ENCODE measurements around the gene BOD1.

Gene BOD1

DNA sequence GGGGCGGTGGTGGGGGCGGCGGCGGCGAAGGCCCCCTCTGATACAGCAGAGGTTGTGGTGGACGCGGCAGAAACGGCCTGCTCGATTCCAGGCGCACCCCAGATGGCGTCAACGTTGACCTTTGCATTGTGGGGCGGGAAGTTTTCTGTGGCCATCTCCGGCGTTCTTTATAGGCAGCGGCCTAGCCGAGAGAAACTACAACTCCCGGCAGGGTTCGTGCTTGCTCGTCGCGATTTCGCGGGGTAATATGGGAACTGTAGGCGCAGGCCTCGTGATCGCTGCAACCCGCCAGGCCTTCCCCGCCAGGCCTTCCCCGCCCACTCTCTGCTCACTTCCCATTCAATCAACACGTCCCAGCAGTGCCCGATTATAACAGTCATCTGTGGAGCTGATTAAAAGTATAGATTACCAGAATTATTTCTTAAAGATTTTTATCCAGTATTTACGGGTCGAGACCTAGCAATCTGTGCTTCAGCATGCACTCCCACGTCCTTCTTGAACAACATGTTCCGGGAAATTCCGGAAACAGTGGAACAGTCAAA is at the start of gene BOD1:
BOD1 (minus strand) TSS at position 74 of the 542 bp plus-strand sequence. CDS start 214 bp downstream, outside the sequence.
- DNase-seq (ENCODE audit: low spot score): peak; percentile 98

DNA sequence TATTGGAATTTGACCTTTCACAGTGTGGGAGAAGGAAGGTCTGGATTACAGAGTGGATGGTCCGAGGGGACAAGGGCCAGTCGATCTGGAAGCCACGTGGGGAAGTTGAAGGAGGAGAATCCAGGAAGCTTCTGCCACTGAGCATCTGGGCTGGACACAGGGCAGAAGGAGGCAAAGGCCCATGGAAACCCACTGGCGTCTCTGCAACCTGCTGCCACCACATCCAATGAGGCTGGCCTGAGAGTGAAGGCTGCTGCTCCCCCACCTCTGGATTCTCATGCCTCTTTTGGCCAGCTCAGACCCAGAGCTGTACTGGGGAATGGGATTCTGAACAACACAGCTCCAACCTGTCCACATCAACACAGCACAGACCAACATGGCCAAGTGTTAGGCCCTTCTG is 48.9 kb upstream of the BOD1 start:
- no peak for DNase-seq (ENCODE audit: low spot score)

DNA sequence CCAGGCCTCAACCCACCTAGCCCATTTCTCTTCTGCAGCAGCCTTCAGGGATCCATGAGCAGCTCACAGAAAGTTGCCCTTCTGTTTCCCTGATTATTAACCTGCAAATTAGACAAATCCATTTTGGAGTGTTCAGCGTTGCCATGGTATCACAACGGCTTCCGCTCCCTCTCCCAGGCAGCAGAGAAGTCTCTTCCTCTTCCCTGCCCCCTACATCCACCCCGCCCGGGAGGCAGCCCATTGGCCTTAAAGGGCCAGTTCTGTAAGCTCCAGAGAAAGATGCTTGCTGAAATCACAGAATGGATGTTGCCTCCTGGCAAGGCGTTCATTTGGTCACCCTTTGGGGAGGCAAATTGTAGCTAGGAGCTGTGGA is 47.7 kb upstream of the BOD1 start:
- DNase-seq (ENCODE audit: low spot score): peak; percentile 32

DNA sequence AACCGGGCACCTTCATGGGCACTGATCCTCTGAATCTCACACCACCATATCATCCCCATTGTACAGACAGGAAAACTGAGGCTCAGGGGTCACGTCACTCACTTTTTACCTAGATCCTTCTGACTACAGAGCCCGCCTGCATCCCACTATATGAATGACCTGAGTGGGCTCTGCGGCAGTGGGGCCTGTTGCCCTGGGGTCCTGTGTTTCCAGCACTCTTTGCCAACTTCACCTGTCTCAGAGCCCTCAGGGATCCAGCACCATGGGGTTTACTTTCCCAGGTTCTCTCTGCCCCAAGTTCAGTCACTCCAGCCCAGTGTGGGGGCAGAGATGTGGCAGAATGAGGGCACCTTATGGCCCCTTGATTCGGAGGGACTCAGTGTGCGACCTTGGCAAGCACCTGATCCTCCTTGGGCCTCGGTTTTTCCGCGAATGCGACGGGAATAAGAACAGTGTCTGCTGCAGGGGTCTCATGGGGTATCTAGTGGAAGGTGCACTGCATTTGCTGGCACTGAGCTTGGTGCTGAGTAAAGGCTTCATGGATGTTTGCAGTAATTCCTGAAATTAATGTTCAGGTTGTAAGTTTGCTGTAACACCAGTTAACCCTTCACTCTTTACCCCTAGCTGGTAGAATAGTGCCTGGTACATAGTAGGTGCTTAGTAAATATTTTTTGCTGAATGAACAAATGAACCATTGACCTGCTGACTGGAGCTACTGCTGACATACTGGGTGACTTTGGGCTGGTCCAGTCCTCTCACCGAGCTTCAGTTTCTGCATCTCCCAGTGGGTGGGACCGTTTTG is 47.1 kb upstream of the BOD1 start:
- DNase-seq (ENCODE audit: low spot score): no peak

DNA sequence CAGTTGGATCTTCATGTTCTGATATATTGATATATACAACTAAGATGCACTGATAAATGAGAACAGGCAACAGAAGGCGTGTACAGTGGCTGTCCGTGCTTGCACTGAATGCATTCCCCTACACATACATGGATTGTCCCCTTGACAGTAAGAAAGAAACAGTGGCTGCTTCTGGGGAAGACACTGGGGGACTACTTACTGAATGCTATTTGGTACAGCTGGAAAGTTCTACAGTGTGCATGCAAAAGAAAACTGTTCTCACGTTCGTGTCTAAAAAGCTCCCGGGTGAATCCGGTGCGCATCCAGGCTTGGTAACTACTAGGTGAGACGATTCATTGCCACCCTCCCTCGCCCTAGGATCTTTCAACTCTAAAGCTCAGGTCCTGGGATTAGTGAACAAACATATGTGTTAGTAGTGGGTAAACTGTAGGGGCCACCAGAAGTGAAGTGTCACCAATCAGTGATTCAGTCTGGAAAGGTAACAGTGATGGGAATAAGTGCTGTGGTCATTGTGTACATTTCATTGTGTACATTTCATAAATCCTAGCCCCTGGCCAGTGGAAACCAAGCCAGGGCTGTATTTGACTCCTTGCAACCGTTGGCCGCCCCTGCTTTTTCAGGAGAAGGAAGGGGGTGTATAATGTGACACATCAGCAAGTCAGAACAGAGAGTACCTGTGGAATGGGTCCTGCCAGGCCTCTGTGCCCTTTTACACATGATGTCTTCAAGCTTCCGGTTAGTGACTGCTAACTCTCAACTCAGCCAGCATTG is 46.3 kb upstream of the BOD1 start:
- no peak for DNase-seq (ENCODE audit: low spot score)

DNA sequence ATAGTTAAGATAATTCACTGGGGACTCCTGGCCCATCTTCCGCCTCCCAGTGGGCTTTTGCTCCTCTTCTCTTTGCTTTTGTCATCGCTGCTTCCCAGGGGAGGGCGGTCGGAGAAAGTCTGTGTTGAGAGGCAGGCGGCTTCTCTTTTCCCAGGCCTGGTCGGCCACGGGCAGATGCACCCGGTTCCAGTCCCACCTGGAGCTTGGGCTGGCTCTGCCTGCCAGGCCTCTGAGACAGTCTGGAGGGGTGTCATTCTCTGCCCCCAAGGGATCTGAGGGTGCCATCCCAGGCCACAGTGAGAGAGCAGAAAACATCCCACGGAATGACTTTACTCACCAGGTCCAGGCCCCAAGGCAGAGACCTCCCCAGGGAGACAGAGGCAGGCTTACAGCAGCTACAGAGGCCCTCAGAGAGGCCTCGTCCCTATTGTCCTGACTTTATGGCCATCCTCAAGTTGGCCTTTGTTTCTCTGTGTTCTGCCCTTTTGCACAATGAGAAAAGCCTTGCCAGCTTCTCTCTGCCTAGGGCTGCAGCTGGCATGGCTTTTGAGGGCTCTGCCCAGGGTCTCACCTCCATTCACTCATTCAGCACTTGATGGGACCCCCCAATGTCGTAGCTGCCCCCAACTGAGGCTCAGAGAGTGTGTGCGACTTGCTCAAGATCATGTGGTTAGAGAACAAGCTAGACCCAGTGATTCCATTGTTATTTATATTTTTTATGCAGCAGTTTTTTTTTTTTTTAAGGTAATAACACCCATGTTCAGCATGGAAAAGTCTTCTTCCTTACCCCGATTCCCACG is 44.2 kb upstream of the BOD1 start:
- DNase-seq (ENCODE audit: low spot score): peak; percentile 31

DNA sequence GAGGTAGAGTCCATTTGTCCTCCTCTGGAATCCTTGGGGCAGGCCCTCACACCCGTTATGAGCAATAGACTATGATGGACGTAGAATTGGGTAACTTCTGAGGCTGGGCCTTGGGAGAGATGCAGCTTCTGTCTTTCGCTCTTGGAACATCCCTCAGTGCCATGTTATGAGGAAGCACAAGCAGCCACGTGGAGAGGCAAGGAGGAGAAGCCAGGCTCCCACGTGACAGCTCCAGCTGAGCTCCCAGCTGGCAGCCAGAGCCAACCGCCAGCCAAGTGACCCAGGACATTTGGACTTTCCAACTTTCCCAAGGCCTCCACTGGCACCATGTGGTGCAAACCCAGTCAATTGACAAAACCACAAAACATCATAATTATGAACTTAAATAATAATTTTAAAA is 43.0 kb upstream of the BOD1 start:
- DNase-seq (ENCODE audit: low spot score): no peak

DNA sequence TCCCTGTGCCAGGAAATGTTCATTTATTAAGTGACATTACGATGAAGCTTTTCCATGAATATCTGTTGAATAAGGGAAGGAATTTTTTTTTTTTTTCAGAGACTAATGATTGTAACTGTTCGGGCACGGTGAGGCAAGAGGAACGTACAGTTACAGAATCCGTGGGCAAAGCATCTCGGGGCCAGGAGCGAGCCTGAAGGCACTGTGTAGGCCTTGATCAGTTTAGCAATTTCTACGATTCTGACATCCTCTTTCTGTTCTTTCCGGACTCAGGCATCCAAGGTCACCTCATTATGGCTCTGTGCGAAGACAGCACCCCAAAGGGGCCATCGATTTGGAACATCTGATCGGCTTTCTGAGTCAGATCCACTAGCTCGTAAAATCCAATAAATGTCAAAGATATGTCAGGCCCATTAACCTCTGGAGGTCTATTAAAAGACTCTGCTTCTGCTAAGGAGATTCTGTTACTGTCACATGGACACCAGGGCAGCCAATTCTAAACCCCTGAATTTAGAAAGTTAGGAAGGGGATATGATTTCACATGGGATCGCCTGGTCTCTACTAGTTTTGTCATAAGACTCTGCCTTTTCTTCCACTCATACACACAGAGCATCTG is 41.4 kb upstream of the BOD1 start:
- DNase-seq (ENCODE audit: low spot score): no peak

DNA sequence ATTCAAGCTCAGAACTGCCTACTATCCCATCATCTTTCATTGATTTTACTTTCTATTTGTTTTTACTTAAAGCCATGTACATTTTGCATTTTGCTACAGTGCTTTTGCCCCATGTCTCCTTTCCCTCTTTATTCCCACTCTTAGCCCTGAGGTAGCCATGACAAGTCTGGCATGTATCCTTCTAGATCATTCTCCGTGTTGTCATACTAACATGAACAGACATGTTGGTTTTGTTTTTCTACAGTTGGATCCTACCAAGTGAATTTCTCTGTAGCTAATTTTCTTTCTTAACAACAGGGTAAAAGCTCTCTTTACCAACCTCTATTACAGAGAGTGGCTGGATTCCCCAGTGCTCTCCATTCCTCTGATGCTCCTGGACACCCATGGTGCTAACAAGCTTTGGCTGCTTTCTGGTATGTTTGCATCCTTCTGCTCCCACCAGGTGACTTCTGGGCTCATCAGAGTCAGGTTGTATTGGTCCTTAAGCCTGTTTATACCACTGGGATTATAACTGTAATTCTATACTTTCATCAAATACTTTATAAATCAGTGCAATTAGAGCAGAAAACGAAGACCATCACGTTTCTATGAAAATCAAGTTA is 38.8 kb upstream of the BOD1 start:
- DNase-seq (ENCODE audit: low spot score): no peak

DNA sequence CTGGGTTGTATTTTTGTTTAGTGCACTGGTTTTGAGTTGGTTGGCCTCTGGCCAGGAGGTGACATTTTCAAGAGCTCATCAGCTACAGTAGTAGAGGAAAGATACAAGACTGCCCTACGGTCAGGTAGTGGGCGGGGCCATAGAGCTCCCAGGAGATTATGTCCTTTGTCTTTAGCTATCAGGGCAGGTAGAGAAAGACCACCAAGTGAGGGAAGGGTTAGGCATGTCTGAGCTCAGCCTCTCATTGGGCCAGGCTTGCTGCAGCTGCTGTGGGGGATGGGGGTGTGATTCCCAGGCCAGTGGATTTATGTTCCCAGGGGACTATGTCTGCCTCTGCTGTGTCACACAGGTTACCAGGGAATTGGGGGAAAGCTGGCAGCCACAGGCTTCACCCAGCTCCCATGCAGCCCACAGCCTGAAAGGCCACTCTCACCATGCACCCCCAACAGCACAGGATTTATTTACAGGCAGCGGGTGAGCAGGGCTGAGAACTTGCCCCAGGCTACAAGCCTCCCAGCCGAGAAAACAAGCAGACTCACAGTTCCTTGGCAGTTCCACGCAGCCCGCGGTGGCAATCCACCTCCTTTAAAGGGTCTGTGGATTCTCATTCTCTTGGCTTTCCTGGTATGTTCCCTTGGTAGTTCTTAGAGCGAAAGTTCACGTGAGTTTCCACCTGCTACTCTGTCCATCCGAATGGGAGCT is 37.5 kb upstream of the BOD1 start:
- DNase-seq (ENCODE audit: low spot score): no peak

DNA sequence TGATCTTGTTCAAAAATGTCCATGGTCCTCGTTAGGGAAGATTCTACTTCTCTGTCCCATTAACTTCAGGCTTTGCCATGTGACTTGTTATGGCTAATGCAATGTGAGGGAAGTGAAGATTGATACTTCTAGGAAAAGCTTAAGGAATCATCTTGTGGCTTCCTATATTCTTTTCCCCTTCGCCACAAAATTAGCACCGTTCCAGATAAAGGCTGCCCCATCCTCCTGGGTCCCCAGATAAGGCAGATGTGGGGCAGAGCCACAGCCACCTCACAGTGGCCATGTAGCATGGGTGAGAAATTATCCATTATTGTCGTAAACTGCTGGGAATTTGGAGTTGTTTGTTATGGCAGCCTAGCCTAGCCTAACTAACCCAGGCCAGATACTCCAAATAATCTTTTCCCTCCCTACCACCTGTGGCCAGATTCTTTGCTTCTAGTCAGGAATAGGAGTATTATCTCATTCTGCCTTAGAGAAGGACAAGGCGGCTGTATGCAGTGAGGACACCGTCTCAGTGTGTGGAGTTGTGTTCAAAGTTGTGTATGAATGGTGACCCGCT is 31.9 kb upstream of the BOD1 start:
- DNase-seq (ENCODE audit: low spot score): no peak

DNA sequence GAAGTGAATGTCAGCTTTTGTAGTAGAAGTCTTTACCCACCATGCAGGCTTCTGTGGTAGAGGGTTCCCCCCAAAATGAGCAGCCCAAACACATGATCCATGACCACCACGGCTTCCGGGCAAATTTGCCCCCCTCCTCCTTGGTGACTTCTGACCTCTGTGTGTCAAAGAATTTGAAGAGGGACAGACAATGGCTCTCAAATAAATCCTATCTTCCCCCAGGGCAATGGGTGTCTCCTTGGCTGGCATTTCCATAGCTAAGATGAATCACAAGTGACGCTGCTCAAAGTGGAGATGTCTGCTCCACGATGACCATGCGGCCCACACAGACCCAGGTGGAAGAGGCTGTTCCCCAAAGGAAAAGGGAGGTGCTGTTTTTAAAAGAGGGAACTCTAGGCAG is 30.2 kb upstream of the BOD1 start:
- DNase-seq (ENCODE audit: low spot score): no peak

DNA sequence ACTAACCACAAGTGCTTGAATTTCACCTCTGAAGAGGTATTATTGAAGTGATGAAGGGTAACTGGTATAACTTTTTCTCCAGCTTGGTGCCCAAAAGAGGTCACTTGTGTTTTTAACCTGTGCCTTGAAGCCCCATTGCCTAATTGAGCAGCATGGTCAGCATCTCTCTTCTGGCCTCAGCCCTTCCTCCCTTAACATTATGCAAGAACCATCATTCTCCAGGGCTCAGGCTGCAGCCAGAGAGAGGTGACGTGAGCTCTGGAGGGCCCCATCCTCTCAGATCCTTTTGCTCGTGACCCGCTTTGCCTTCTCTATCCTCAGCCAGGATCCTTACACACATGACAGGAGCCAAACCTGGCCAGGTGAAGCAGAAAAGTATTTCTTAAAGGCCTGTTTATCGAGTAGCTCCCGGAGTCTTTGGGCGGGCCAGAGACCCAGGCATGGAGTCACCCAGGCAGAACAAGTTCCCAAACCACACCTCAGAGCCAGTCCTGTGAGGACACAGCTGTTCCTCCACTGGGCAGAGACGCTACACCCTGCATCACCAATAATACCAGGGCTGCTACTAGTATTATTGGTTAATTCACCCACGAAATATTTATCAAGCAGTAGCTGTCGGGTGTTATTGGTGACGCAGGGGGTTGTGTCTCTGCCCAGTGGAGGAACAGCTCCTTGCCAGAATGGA is 29.6 kb upstream of the BOD1 start:
- DNase-seq (ENCODE audit: low spot score): no peak

DNA sequence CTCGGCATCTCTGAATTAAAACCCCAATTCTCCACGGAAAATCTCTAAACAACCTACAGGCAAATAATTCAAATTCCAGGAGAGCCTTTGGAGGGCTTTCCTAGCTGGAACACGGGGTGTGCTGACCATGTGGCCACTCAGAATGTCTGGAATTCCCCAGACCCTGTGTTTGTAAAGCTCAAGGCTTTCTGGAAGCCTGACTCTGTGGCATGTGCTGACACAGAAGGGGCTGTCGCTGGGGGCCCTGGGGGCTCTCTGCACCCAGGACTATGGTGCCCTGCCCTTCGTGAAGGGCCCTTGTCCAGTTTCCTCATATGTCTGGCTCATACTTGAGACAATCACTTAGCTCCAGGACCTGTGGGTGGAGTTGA is 29.0 kb upstream of the BOD1 start:
- DNase-seq (ENCODE audit: low spot score): no peak

DNA sequence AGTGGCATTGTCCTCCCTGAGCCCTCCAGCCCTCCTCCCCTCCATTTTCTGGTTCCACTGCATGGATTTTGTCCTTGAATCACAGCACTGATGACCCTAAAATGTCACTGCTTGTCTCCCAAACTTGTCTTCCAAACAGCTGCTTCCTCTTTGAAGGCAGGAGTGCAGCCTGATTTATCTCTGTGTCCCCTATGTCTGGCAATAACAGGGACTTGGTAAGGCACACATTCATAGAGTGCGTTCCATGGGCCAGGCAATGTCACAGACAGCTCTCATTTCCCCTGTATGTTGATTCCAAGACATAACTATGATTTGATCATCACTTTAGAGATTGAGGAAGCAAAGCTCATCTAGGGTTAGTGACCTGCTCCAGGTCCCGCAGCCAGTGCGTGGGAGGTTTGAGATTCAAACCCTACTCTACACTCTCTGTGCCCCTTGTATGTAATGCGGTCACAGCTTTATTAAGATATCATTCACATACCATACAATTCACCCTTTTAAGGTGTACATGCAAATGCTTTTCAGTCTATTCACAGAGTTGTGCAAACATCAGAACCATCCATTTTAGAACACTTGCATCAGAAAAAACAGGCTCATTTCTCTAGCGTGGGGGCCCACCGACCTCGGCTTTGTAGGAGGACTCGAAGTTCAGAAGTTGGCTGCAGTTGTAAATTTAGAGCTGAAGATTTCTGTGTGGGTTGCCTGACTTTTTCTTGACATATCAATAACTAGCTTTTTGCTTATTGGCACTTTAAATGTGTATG is 28.4 kb upstream of the BOD1 start:
- no peak for DNase-seq (ENCODE audit: low spot score)

DNA sequence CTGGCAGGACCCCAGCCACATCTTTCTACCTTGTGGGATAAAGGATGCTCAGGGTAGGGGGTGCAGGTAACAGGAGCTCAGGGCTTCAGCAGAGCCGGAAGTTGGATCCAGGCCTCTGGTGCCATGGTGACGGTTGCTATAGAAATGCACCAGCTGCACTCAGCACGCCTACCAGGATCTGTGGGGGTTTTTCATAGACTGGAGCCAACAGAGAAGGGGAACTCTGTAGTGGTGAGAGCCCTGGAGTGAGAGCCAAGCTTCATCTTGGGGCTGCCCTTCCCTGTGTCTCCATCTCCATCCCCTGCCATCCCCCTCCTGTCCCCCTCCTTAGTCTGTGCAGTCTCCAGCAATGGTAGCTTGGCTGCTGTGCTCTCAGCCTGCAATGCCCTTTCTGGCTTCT is 27.5 kb upstream of the BOD1 start:
- peak; percentile 86 for DNase-seq (ENCODE audit: low spot score)

DNA sequence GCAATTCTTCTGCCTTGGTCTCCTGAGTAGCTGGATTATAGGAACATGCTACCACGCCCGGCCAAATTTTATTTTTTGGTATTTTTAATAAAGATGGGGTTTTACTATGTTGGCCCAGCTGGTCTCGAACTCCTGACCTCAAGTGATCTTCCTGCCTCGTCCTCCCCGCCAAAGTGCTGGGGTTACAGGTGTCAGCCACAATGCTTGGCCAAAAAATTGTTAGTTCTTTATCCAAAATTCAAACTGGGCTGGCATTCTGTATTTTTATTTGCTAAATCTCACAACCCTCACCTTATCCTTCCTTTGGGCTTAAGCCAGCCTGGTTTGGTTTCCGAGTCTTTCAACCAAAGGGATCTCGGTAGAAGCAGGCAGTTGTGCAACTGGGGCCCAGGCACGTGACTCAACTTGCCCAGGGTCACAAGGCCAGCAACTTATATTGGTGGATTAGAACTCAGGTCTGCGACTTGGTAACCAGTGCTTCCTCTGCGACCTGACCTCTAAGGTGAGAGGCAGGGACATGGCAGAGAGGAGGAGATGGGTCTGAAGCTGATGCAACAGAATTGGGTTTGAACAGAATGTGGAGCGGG is 26.5 kb upstream of the BOD1 start:
- DNase-seq (ENCODE audit: low spot score): no peak

DNA sequence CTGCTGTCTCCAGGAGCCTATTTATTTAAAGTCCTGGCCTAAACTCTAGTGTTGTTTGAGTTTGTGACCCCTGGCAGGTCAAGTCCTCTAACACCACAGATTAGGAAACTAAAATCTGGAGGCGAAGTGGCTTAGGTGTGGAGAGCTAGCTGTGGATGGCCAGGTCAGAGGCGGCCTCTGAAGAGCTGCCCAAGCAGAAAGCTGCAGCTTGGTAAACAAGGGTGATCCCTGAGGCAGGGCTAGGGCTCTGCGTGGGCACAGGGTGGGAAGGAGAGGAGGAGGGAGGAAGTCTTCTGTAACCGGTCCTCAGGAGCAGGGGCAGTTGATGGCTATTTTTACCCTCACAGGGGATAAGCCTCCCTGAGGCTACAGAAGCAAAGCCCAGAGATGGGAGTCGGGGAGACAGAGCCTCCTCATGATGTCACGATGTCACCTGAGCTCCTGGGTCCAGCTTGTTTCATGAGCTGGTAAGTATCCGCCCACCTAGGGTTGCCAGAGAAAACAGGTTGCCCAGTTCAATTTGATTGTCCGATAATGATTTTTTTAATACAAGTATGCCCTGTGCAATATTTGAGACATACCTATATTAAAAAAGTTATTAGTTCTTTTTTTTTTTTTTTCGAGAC is 25.9 kb upstream of the BOD1 start:
- no peak for DNase-seq (ENCODE audit: low spot score)
